Neural cell (in vitro differentiated cells): ENCODE results near the gene CRYAB.

Source experiments
- CTCF ChIP-seq: fragments of 450-650 bp; IDR thresholded peaks from 2 replicates; pipeline ENCODE4 v1.5.1; 2014; ENCODE audit warnings: antibody characterized with exemption, mild to moderate bottlenecking, moderate library complexity; ENCODE audit not compliant: poor library complexity, severe bottlenecking
- EP300 ChIP-seq: fragments of 450-650 bp; conservative IDR thresholded peaks from 2 replicates; pipeline ENCODE4 v1.6.1; 2014; ENCODE audit warnings: antibody characterized with exemption, mild to moderate bottlenecking, moderate library complexity; ENCODE audit not compliant: poor library complexity, severe bottlenecking
- EZH2 ChIP-seq: fragments of 200-600, 300-800 bp; shearing (Covaris generic), sonication (generic); IDR thresholded peaks from 2 replicates; pipeline ENCODE4 v1.6.1; 2014; ENCODE audit warnings: antibody characterized with exemption, low read length, borderline replicate concordance, mild to moderate bottlenecking; ENCODE audit not compliant: insufficient read depth, poor library complexity, severe bottlenecking
- MXI1 ChIP-seq: fragments of 450-650 bp; conservative IDR thresholded peaks from 2 replicates; pipeline ENCODE4 v1.6.1; 2014; ENCODE audit warnings: antibody characterized with exemption, mild to moderate bottlenecking; ENCODE audit not compliant: poor library complexity, severe bottlenecking
- RAD21 ChIP-seq: fragments of 450-650 bp; conservative IDR thresholded peaks from 2 replicates; pipeline ENCODE4 v1.6.1; 2014; ENCODE audit warnings: antibody characterized with exemption, mild to moderate bottlenecking, moderate library complexity
- REST ChIP-seq: IDR thresholded peaks from 2 replicates; pipeline ENCODE4 v1.6.1; 2012; ENCODE audit warnings: borderline replicate concordance
- SMC3 ChIP-seq: fragments of 450-650 bp; conservative IDR thresholded peaks from 2 replicates; pipeline ENCODE4 v1.6.1; 2014; ENCODE audit warnings: antibody characterized with exemption, mild to moderate bottlenecking, moderate library complexity; ENCODE audit not compliant: poor library complexity
- TAF1 ChIP-seq: IDR thresholded peaks from 2 replicates; pipeline ENCODE4 v1.6.1; 2012; ENCODE audit warnings: low read depth

- TF ChIP-seq CTCF = no peak
- no peak for TF ChIP-seq MXI1
- TF ChIP-seq RAD21 = no peak
- no peak for TF ChIP-seq EP300
- TF ChIP-seq EZH2 = no peak
- no peak for TF ChIP-seq TAF1
- TF ChIP-seq REST = no peak
- TF ChIP-seq SMC3 = no peak
These were observed 2.4 kb upstream of the CRYAB start for GRCh38 chr11:111913997-111914396.
